IPS-20b (cell line): ENCODE results near the gene MSI2.
"Not testable (repeated sequence)": the region's sequence is repeated elsewhere in the genome, so short reads cannot be mapped to it uniquely, and the experiment has no call there.

Source experiments
- H3K27ac ChIP-seq: one replicate; pipeline ENCODE4 v1.5.1; 2013; ENCODE audit warnings: low read length
- H3K27me3 ChIP-seq: 2 replicates; pipeline ENCODE4 v1.6.1; 2013; ENCODE audit warnings: mild to moderate bottlenecking, low read length, inconsistent platforms; ENCODE audit not compliant: insufficient read depth
- H3K36me3 ChIP-seq: 2 replicates; pipeline ENCODE4 v1.6.1; 2013; ENCODE audit warnings: low read depth, mild to moderate bottlenecking, inconsistent platforms, low read length, moderate library complexity; ENCODE audit not compliant: insufficient read depth
- H3K4me1 ChIP-seq: 2 replicates; pipeline ENCODE4 v1.6.1; 2013; ENCODE audit warnings: mild to moderate bottlenecking, control low read depth, inconsistent platforms, low read length, moderate library complexity; ENCODE audit not compliant: insufficient read depth
- H3K4me3 ChIP-seq: 2 replicates; pipeline ENCODE4 v1.5.1; 2013; ENCODE audit warnings: mild to moderate bottlenecking, low read length, inconsistent platforms
- H3K9ac ChIP-seq: 2 replicates; pipeline ENCODE4 v1.6.1; 2013; ENCODE audit warnings: low read depth, mild to moderate bottlenecking, inconsistent platforms, low read length, moderate library complexity
- H3K9me3 ChIP-seq: 2 replicates; pipeline ENCODE4 v1.6.1; 2013; ENCODE audit warnings: mild to moderate bottlenecking, low read depth, low read length, inconsistent platforms; ENCODE audit not compliant: insufficient read depth

Gene MSI2

DNA sequence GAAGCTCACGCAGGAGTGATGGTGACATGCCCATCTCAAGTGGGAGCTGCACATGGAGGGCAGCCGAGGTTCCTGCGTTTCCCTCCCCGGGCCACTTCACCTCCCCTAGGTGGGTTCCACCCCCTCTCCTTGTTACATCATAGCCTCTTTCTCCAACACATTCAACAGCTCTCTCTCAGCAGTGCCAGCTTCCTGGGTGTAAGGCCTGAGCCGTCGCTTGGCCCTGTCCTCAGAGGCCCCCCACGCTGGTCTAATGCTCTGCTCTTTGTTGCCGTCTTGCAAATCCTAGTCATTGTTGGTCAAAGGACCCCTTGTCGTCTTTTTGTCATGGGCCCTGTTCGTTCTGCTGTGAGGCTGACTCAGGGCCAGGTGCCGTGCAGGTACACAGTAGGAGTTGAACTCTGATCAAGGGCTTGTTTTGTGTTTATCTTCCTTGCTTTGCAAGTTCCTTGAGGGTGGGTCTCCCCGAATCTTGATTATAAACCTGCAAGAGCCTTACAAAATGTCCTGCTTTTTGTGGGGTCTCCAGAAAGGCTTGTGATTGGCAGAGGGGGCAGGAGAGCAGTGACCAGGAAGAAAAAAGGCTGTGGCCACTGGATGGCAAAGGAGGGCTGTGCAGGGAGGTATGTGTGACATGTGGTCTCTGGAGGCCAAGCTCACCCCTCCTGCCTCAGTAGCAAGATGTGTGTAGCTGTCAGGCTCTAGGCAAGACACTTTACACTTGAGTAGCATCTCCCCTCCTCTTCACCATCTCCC lies 352.2 kb downstream of the MSI2 start:
- peaks cover 46% of the 10 kb centered on the region for H3K4me1 ChIP-seq
- H3K36me3 ChIP-seq = 0 out of 2 replicates have a peak, but pooled peaks cover 2% of the 10 kb centered on the region
- no peaks in the 10 kb centered on the region for H3K27me3 ChIP-seq
- no peak overlapping the region for H3K27ac ChIP-seq
- H3K4me3 ChIP-seq = no peak overlapping the region
- peak overlapping the region; percentile 34; the same call in 1 of the 2 replicates for H3K9ac ChIP-seq
- no peaks in the 10 kb centered on the region for H3K9me3 ChIP-seq

DNA sequence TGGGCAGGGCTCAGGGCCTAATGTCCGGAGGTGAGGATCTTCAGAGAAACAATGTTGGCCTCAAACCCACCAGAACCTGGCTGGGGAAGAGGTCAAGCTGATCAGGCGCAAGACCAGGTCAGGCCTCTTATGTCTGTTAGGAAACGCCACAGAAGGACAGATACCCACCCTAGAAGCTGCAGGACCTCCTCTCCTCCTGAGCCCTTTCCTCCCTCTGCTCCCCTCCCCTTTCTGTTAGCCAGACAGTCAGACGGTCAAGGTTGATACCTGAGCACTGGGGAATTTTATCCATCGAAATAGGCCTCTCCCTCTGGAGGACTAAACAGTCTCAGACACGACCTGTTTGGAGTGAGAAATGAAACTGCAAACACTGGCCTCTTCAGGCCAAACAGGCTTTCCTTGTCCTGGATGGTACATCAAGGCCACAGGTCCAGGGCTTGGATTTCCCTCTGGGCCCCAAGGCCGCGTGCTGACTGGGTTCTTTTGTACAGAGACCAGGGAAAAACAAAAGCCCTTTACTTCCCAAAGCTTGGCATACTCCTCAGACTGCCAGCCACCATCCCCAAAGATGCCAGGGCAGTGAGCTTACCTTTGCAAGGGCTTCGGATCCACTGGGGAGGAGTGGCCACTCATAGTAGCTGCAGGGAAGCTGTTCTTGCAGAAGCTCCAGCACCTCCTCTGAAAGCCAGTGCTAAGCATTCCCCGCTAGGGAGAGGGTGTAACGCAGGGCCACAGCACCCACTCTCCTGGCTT lies 353.0 kb downstream of the MSI2 start:
- Histone ChIP-seq H3K9me3 (no peaks in the 10 kb centered on the region), H3K27ac (no peak overlapping the region)

DNA sequence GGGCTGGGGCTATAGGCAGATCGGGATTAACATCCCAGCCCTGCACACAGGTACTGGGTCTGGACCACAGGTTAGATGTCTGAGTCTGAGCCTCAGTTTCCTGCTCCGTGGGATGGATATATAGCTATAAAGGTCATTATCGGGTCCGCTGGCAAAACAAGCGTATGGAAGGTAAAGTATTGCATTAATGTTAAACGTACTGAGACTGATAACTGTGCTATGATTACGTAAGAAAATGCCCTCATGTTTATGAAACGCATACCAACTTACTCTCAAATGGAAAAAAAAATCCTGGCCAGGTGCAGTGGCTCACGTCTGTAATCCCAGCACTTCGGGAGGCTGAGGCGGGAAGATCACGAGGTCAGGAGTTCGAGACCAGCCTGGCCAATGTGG lies 353.6 kb downstream of the MSI2 start:
- H3K9ac ChIP-seq = no peak overlapping the region
- H3K27ac ChIP-seq = no peak overlapping the region
- peaks cover 46% of the 10 kb centered on the region for H3K4me1 ChIP-seq
- 0 out of 2 replicates have a peak, but pooled peaks cover 2% of the 10 kb centered on the region for H3K36me3 ChIP-seq
- H3K4me3 ChIP-seq = no peak overlapping the region
- no peaks in the 10 kb centered on the region for H3K27me3 ChIP-seq
- no peaks in the 10 kb centered on the region for H3K9me3 ChIP-seq

More for the DNA sequence above, 353.0 kb downstream of the MSI2 start:
- Histone ChIP-seq H3K4me1 (peaks cover 46% of the 10 kb centered on the region), H3K9ac (peak overlapping the region; percentile 34; the same call in 1 of the 2 replicates), H3K4me3 (no peak overlapping the region), H3K27me3 (no peaks in the 10 kb centered on the region), H3K36me3 (0 out of 2 replicates have a peak, but pooled peaks cover 2% of the 10 kb centered on the region)

DNA sequence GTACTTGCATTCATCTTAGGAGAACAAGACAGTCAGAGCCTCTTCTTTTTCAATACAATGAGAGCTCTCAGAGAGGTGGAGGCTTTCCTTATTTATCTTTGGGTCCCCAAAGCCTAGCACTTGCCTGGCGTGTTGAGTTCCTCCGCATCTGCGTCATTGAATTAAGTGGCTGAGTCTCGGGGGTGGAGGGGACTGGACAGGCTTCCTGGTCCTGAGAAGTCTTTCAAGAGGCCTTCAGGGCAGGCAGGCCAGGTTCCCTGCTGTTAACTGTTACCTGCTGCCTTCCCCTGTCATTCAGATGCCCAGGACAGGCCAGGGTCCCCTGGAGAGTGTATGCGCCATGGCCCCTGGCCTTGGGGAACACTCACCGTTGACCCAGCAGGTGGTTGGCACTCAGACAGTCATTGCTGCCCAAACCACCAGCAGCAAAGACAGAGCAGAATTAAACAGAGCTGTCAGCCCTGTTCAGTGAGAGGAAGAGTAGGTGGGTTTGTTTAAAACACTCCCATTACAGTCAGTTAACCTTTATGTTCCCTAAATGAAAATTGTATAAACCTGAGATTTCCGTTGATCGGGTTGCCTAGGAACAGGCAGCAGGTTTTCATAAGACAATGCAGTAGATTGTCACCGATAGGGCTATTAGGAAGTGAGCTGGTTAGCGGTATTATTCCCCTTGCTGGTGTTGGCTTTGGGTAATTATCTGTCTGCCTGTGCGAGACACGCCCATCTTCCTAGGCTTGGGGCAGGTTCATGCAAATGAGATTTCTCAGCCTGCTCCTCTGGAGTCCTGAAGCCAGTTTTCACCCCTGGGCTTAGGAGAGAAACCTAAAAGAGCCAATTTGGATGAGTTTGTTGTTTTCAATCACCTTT lies 356.1 kb downstream of the MSI2 start:
- peak overlapping the region; percentile 6; the same call in 1 of the 2 replicates for H3K9ac ChIP-seq
- peaks cover 32% of the 10 kb centered on the region; the same call in 1 of the 2 replicates for H3K4me1 ChIP-seq
- no peak overlapping the region for H3K4me3 ChIP-seq

DNA sequence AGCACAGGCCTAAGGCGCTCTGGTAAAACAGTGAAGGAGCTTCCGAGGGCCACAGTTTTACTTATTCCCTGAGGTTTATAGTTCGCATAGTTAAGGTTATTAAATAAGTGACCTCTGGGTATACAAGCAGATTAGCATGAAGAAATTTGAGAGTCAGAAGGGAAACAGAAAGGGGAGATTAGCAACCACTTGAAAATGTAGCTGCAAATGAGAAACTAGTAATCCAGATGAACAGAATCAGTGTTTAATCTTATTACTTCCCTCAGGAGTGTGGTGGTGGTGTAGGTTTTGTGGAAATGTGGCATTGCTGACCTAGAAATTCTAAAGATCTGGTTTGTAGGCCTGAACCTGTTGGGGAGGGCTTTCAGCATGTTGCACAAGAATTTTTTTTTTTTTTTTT lies 358.4 kb downstream of the MSI2 start:
- no peaks in the 10 kb centered on the region for H3K27me3 ChIP-seq
- peaks cover 8% of the 10 kb centered on the region; the same call in 1 of the 2 replicates for H3K9me3 ChIP-seq
- no peak overlapping the region for H3K4me3 ChIP-seq
- H3K9ac ChIP-seq = no peak overlapping the region
- peaks cover 28% of the 10 kb centered on the region for H3K36me3 ChIP-seq
- H3K4me1 ChIP-seq = peaks cover 15% of the 10 kb centered on the region; the same call in 1 of the 2 replicates
- no peak overlapping the region for H3K27ac ChIP-seq

More for the DNA sequence above, 356.1 kb downstream of the MSI2 start:
- peaks cover 6% of the 10 kb centered on the region; the same call in 1 of the 2 replicates for H3K9me3 ChIP-seq
- no peaks in the 10 kb centered on the region for H3K27me3 ChIP-seq
- H3K27ac ChIP-seq = no peak overlapping the region
- peaks cover 17% of the 10 kb centered on the region for H3K36me3 ChIP-seq

DNA sequence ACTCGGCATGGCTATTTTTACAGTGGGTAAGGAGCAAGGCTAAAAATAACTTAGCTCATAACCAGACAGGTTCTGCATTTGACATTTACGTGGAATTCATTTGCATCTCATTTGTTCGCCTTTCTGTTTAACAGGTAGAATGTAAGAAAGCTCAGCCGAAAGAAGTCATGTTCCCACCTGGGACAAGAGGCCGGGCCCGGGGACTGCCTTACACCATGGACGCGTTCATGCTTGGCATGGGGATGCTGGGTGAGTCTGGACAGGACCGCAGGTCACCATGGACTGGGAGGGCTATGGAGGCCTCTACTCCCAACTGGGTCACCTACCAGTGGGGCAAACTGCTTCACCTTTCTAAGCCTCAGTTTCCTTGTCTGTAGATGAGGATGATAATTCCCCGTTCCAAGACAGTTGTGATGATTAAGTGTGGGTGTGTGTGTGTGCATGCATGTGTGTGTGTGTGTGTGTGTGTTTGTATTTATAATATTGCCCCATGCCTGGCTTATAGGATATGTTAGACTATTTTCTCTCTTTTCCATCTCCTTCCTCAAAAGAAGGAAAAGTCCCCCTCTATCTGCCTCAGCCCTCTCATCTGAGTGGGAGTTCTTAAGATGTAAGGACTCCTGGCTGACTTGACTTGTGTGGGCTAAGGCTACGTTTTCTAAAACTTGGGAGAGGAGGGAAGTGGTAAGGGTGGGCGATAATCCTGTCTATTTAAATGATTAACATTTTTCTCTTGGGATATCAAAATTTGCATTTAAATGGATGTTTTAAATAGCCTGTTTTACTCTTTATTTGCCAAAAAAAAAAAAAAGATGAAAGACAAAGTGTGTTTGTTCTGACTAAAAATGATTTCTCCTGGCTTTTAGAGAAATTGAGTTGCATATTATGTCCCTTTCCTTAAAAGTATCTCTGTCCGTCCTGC lies 359.8 kb downstream of the MSI2 start:
- H3K27me3 ChIP-seq = no peaks in the 10 kb centered on the region
- H3K9me3 ChIP-seq = peaks cover 8% of the 10 kb centered on the region; the same call in 1 of the 2 replicates
- H3K9ac ChIP-seq = no peak overlapping the region
- H3K36me3 ChIP-seq = peaks cover 28% of the 10 kb centered on the region
- no peak overlapping the region for H3K4me3 ChIP-seq
- peaks cover 15% of the 10 kb centered on the region; the same call in 1 of the 2 replicates for H3K4me1 ChIP-seq
- no peak overlapping the region for H3K27ac ChIP-seq

DNA sequence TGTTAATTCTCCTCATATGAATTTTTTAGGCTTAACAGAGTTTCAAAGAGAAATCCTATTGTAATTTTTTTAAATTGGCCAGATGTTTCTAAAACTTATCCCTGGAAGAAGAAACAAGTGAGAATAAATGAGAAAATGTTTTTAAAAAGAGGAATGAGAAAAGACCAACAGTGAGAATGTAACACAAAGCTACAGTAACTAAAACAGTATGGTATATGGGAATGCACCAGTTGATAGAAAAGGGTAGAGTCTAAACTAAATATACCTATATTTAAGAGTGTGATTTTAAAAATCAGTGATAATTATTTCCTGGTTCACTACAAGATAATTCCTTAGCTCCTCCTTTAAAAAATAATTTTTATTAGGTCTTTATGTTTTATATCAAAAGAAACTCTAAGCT lies 360.9 kb downstream of the MSI2 start:
- Histone ChIP-seq H3K9ac (no peak overlapping the region), H3K27me3 (no peaks in the 10 kb centered on the region), H3K36me3 (peaks cover 28% of the 10 kb centered on the region), H3K4me3 (no peak overlapping the region), H3K27ac (no peak overlapping the region), H3K9me3 (peaks cover 8% of the 10 kb centered on the region; the same call in 1 of the 2 replicates), H3K4me1 (peaks cover 11% of the 10 kb centered on the region; the same call in 1 of the 2 replicates)

DNA sequence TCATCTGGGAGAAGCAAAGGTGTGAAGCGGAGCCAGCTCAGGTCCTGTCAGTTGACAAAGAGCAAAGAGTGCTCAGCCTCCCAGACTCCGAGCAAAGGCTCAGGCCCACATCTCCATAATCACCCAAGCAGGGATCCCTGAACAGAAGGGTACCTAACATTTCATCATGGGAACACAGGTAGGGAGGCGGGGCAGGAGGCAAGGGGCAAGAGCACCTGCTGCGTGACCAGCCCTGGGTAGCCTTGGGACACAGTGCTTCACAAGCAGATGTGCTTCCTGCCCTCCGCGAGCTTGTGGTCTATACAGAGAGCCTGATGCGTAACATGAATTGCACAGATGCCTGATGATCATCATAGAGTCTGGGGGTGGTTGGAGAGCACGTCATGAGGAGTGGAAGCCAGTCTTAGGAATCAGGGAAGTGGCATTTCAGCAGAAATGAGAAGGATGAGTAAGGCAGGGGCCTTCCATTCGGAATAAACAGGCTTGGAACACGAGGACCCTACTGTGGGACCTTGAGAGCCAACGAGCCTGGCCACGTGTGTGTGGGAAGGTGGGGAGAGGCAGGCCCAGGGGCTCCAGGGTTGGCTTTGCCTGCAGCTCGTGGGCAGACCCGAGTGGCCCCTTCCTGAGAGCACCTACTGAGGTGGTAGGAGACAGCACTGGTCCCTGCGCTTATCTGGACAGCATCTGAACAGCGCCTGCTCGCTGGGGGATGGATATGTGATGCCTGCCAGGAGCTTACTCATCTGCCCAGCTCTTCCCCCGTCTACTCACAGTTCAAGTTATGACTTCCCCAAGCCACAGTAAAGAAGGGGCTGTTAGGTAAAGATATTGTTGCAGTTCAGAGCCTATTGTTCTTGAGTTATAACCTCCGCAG lies 363.0 kb downstream of the MSI2 start:
- H3K4me3 ChIP-seq = no peak overlapping the region
- no peak overlapping the region for H3K9ac ChIP-seq
- H3K9me3 ChIP-seq = peaks cover 8% of the 10 kb centered on the region; the same call in 1 of the 2 replicates
- H3K36me3 ChIP-seq = peaks cover 28% of the 10 kb centered on the region
- H3K27ac ChIP-seq = no peak overlapping the region
- H3K27me3 ChIP-seq = no peaks in the 10 kb centered on the region
- H3K4me1 ChIP-seq = peaks cover 3% of the 10 kb centered on the region; the same call in 1 of the 2 replicates

DNA sequence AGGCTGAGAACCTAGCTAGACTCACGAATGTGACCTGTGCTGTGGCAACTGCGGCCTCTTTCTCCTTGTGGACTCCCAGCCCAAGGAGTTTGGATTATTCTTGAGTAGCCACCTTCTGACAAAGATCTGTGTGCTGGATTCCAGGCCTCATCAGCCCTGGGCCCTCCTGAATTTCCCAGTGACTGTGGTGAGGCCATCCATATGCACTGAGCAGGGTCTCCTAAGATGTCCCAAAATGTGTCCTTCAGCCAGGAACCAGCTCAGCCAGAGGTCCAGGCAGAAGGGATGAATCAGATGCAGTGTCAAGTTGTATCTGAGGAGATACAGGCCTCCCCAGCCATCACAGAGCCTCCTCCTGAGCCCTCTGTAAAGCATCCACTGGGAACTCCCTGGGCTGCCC lies 364.3 kb downstream of the MSI2 start:
- Histone ChIP-seq H3K9me3 (peaks cover 8% of the 10 kb centered on the region; the same call in 1 of the 2 replicates), H3K36me3 (peaks cover 28% of the 10 kb centered on the region), H3K9ac (no peak overlapping the region), H3K4me1 (no peaks in the 10 kb centered on the region; the same call in 1 of the 2 replicates), H3K27me3 (no peaks in the 10 kb centered on the region), H3K4me3 (no peak overlapping the region), H3K27ac (no peak overlapping the region)

DNA sequence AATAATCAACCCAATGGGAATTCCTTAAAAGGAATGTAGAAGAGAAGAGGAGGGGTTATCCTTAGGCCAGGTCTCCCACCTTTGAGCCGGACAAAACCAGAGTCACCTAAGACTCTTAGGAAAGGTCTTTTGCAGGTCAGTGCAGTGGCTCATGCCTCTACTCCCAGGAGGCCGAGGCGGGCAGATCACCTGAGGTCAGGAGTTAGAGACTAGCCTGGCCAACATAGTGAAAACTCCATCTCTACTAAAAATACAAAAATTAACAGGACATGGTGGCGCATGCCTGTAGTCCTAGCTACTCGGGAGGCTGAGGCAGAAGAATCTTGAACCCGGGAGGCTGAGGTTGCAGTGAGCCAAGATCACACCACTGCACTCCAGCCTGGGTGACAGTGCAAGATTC lies 365.5 kb downstream of the MSI2 start:
- not testable (repeated sequence) for H3K9me3 ChIP-seq, H3K4me3 ChIP-seq, H3K27me3 ChIP-seq, H3K27ac ChIP-seq, H3K9ac ChIP-seq, H3K4me1 ChIP-seq
- H3K36me3 ChIP-seq = peaks cover 18% of the 10 kb centered on the region; the same call in 1 of the 2 replicates
